Ectodermal cell (in vitro differentiated cells): ENCODE results near the gene SPOCK2.

Experiments used
- H3K27ac ChIP-seq: 2 replicates; pipeline ENCODE4 v1.7.0; 2013; ENCODE audit warnings: mild to moderate bottlenecking, low read depth, low read length; ENCODE audit not compliant: insufficient read depth, poor library complexity, severe bottlenecking
- H3K27me3 ChIP-seq: 2 replicates; pipeline ENCODE4 v1.7.0; 2013; ENCODE audit warnings: mild to moderate bottlenecking, low read length; ENCODE audit not compliant: insufficient read depth, control insufficient read depth, poor library complexity, severe bottlenecking
- H3K36me3 ChIP-seq: one replicate; pipeline ENCODE4 v1.7.0; 2013; ENCODE audit warnings: low read length; ENCODE audit not compliant: control insufficient read depth, insufficient read depth
- H3K4me1 ChIP-seq: one replicate; pipeline ENCODE4 v1.7.0; 2013; ENCODE audit warnings: low read length; ENCODE audit not compliant: control insufficient read depth, insufficient read depth
- H3K4me3 ChIP-seq: 2 replicates; pipeline ENCODE4 v1.7.0; 2013; ENCODE audit warnings: low read depth, low read length, control low read depth; ENCODE audit not compliant: insufficient read depth
- H3K9me3 ChIP-seq: 2 replicates; pipeline ENCODE4 v1.7.0; 2013; ENCODE audit warnings: mild to moderate bottlenecking, low read length, moderate library complexity; ENCODE audit not compliant: control insufficient read depth
- WGBS, 2 experiments: methylation state at CpG; one replicate each; pipeline ENCODE4 v1.1.7; 2013; ENCODE audit warnings: missing lambda C conversion rate in 2 of 2; 5-methylcytosine and 5-hydroxymethylcytosine counted together

SPOCK2 gene

GRCh38 chr10:72062832-72063702 lies 25.3 kb downstream of the SPOCK2 start:
- Histone ChIP-seq H3K27ac (no peak overlapping the region), H3K9me3 (no peaks in the 10 kb centered on the region), H3K4me1 (peaks cover 17% of the 10 kb centered on the region), H3K27me3 (no peaks in the 10 kb centered on the region), H3K4me3 (no peak overlapping the region), H3K36me3 (no peaks in the 10 kb centered on the region)
- 93 to 95% methylated on average over 29 of the region's 29 CpGs for WGBS, 2 experiments

- no peaks in the 10 kb centered on the region for H3K27me3 ChIP-seq
- no peak overlapping the region for H3K27ac ChIP-seq
- no peak overlapping the region for H3K4me3 ChIP-seq
- H3K4me1 ChIP-seq, result peaks cover 13% of the 10 kb centered on the region
- H3K36me3 ChIP-seq, result no peaks in the 10 kb centered on the region
- 92 to 93% methylated on average over 10 of the region's 10 CpGs for WGBS, 2 experiments
- H3K9me3 ChIP-seq, result no peaks in the 10 kb centered on the region
These were observed 26.0 kb downstream of the SPOCK2 start for GRCh38 chr10:72062382-72062781.

GRCh38 chr10:72061930-72062329 lies 26.4 kb downstream of the SPOCK2 start:
- Histone ChIP-seq H3K9me3 (no peaks in the 10 kb centered on the region), H3K36me3 (no peaks in the 10 kb centered on the region), H3K4me3 (no peak overlapping the region), H3K4me1 (peaks cover 9% of the 10 kb centered on the region), H3K27ac (no peak overlapping the region), H3K27me3 (no peaks in the 10 kb centered on the region)
- 91 to 92% methylated on average over 9 of the region's 9 CpGs for WGBS, 2 experiments

GRCh38 chr10:72061491-72061890 lies 26.9 kb downstream of the SPOCK2 start:
- Histone ChIP-seq H3K27me3 (no peaks in the 10 kb centered on the region), H3K4me3 (no peak overlapping the region), H3K27ac (no peak overlapping the region), H3K9me3 (no peaks in the 10 kb centered on the region), H3K36me3 (no peaks in the 10 kb centered on the region), H3K4me1 (peaks cover 9% of the 10 kb centered on the region)
- 65 to 66% methylated on average over 5 of the region's 5 CpGs for WGBS, 2 experiments

- Histone ChIP-seq H3K4me3 (no peak overlapping the region), H3K36me3 (no peaks in the 10 kb centered on the region), H3K27ac (no peak overlapping the region), H3K27me3 (no peaks in the 10 kb centered on the region), H3K4me1 (peaks cover 9% of the 10 kb centered on the region), H3K9me3 (no peaks in the 10 kb centered on the region)
- WGBS, 2 experiments, result 91 to 92% methylated on average over 18 to 19 of the region's 19 CpGs
These were observed 28.2 kb downstream of the SPOCK2 start for GRCh38 chr10:72059843-72060822.

- Histone ChIP-seq H3K36me3 (no peaks in the 10 kb centered on the region), H3K4me1 (peaks cover 9% of the 10 kb centered on the region), H3K27ac (no peak overlapping the region), H3K4me3 (no peak overlapping the region), H3K27me3 (no peaks in the 10 kb centered on the region), H3K9me3 (no peaks in the 10 kb centered on the region)
- WGBS, 2 experiments, result 81 to 82% methylated on average over 21 of the region's 21 CpGs
These were observed 29.1 kb downstream of the SPOCK2 start for GRCh38 chr10:72058989-72059842.

GRCh38 chr10:72058347-72058898 lies 29.9 kb downstream of the SPOCK2 start:
- Histone ChIP-seq H3K27ac (no peak overlapping the region), H3K4me1 (peaks cover 9% of the 10 kb centered on the region), H3K9me3 (no peaks in the 10 kb centered on the region), H3K36me3 (no peaks in the 10 kb centered on the region), H3K4me3 (no peak overlapping the region), H3K27me3 (no peaks in the 10 kb centered on the region)
- WGBS, 2 experiments, result 92 to 95% methylated on average over 12 of the region's 12 CpGs

- 85 to 88% methylated on average over 25 of the region's 25 CpGs for WGBS, 2 experiments
- Histone ChIP-seq H3K4me1 (peaks cover 9% of the 10 kb centered on the region), H3K27ac (no peak overlapping the region), H3K9me3 (no peaks in the 10 kb centered on the region), H3K4me3 (no peak overlapping the region), H3K27me3 (no peaks in the 10 kb centered on the region), H3K36me3 (no peaks in the 10 kb centered on the region)
These were observed 31.2 kb downstream of the SPOCK2 start for GRCh38 chr10:72056932-72057751.

GRCh38 chr10:72056113-72056512 lies 32.2 kb downstream of the SPOCK2 start:
- Histone ChIP-seq H3K4me3 (no peak overlapping the region), H3K4me1 (peaks cover 4% of the 10 kb centered on the region), H3K27ac (no peak overlapping the region), H3K27me3 (no peaks in the 10 kb centered on the region), H3K9me3 (no peaks in the 10 kb centered on the region), H3K36me3 (no peaks in the 10 kb centered on the region)
- 92 to 94% methylated on average over 5 of the region's 5 CpGs for WGBS, 2 experiments
